Loucy (cell line): Measurements from ENCODE around the gene CAMK1D.

Source experiments
- H2AFZ ChIP-seq: fragments of 200-600 bp; sonication (generic); 2 replicates; pipeline ENCODE4 v1.6.0; 2016; ENCODE audit warnings: antibody characterized with exemption, mild to moderate bottlenecking, low read length, moderate library complexity
- H3F3A ChIP-seq: fragments of 200-600 bp; 2 replicates; pipeline ENCODE4 v1.6.0; 2016; ENCODE audit warnings: antibody characterized with exemption, low read depth, mild to moderate bottlenecking
- H3K27me3 ChIP-seq: fragments of 200-600 bp; sonication (generic); 2 replicates; pipeline ENCODE4 v1.6.1; 2014; ENCODE audit warnings: low read length, mild to moderate bottlenecking; ENCODE audit not compliant: insufficient read depth, poor library complexity, severe bottlenecking
- H3K36me3 ChIP-seq: fragments of 200-600 bp; sonication (generic); 2 replicates; pipeline ENCODE4 v1.6.1; 2016; ENCODE audit warnings: low read length; ENCODE audit not compliant: insufficient read depth
- H3K4me1 ChIP-seq: fragments of 200-600 bp; sonication (generic); 2 replicates; pipeline ENCODE4 v1.5.1; 2014; ENCODE audit warnings: low read length, mild to moderate bottlenecking; ENCODE audit not compliant: insufficient read depth, poor library complexity, severe bottlenecking
- H3K4me2 ChIP-seq: fragments of 200-600 bp; sonication (generic); 2 replicates; pipeline ENCODE4 v1.6.0; 2014; ENCODE audit warnings: antibody characterized with exemption, low read length, low read depth, mild to moderate bottlenecking; ENCODE audit not compliant: poor library complexity, severe bottlenecking
- H3K4me3 ChIP-seq: fragments of 200-600 bp; sonication (generic); 2 replicates; pipeline ENCODE4 v1.5.1; 2014; ENCODE audit warnings: low read length, mild to moderate bottlenecking, mixed read lengths; ENCODE audit not compliant: poor library complexity, severe bottlenecking
- H3K79me2 ChIP-seq: fragments of 200-600 bp; sonication (generic); 2 replicates; pipeline ENCODE4 v1.6.1; 2014; ENCODE audit warnings: low read length; ENCODE audit not compliant: insufficient read depth
- H3K9ac ChIP-seq: fragments of 200-600 bp; sonication (generic); 2 replicates; pipeline ENCODE4 v1.6.0; 2014; ENCODE audit warnings: mild to moderate bottlenecking, low read depth, low read length, moderate library complexity; ENCODE audit not compliant: poor library complexity, severe bottlenecking
- H3K9me2 ChIP-seq: fragments of 200-600 bp; sonication (generic); replicated peaks from 2 replicates; pipeline ENCODE4 v1.6.1; 2016; ENCODE audit warnings: low read depth, low read length, mixed read lengths
- H3K9me3 ChIP-seq: fragments of 200-600 bp; sonication (generic); 2 replicates; pipeline ENCODE4 v1.6.1; 2014; ENCODE audit warnings: mild to moderate bottlenecking, antibody characterized with exemption, low read length, low read depth; ENCODE audit not compliant: insufficient read depth
- H4K20me1 ChIP-seq: fragments of 200-600 bp; sonication (generic); 2 replicates; pipeline ENCODE4 v1.6.0; 2014; ENCODE audit warnings: antibody characterized with exemption, low read length, mild to moderate bottlenecking; ENCODE audit not compliant: insufficient read depth, poor library complexity, severe bottlenecking
- EZH2phosphoT487 ChIP-seq: fragments of 200-600 bp; IDR thresholded peaks from 2 replicates; pipeline ENCODE4 v1.6.1; 2018; ENCODE audit warnings: antibody characterized with exemption, mild to moderate bottlenecking, moderate library complexity, borderline replicate concordance
- TF ChIP-seq, protein P1 (sequence below): fragments of 200-600 bp; sonication (generic); conservative IDR thresholded peaks from 2 replicates; pipeline ENCODE4 v1.5.1; 2014; ENCODE audit warnings: mild to moderate bottlenecking, antibody characterized with exemption, low read length

The CAMK1D gene

GRCh38 chr10:12590675-12591659 is 241.6 kb downstream of the CAMK1D start:
- Histone ChIP-seq H2AFZ (no peak overlapping the region), H3K9me2 (no peaks in the 10 kb centered on the region), H3F3A (no peaks in the 10 kb centered on the region), H3K36me3 (peaks cover 3% of the 10 kb centered on the region; the same call in 1 of the 2 replicates), H3K4me1 (peaks cover 38% of the 10 kb centered on the region), H3K9me3 (peaks cover 3% of the 10 kb centered on the region; the same call in 1 of the 2 replicates), H3K27me3 (no peaks in the 10 kb centered on the region), H3K9ac (no peak overlapping the region), H4K20me1 (no peaks in the 10 kb centered on the region), H3K79me2 (no peaks in the 10 kb centered on the region), H3K4me2 (no peak overlapping the region), H3K4me3 (no peak overlapping the region)
- TF ChIP-seq EZH2phosphoT487 = no peak
- TF ChIP-seq, protein P1, sequence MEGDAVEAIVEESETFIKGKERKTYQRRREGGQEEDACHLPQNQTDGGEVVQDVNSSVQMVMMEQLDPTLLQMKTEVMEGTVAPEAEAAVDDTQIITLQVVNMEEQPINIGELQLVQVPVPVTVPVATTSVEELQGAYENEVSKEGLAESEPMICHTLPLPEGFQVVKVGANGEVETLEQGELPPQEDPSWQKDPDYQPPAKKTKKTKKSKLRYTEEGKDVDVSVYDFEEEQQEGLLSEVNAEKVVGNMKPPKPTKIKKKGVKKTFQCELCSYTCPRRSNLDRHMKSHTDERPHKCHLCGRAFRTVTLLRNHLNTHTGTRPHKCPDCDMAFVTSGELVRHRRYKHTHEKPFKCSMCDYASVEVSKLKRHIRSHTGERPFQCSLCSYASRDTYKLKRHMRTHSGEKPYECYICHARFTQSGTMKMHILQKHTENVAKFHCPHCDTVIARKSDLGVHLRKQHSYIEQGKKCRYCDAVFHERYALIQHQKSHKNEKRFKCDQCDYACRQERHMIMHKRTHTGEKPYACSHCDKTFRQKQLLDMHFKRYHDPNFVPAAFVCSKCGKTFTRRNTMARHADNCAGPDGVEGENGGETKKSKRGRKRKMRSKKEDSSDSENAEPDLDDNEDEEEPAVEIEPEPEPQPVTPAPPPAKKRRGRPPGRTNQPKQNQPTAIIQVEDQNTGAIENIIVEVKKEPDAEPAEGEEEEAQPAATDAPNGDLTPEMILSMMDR = no peak

DNA sequence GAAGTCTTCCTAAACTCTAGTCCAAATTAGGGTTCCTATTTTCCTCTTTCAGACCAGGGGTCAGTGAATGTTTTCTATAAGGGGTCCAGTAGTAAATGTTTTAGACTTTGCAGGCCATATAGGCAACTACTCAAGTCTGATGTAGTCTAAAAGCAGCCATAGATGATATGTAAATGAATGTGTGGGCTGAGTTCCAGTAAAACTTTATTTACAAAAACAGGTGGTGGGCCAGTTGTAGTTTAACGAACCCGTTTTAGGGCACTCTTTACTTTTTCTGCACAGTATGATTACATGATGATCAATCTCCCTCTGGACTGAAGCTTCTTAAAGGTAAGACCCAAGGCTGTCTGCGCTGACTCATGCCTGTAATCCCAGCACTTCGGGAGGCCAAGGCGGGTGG is 243.6 kb downstream of the CAMK1D start:
- Histone ChIP-seq H3K4me2 (no peak overlapping the region), H2AFZ (no peak overlapping the region), H3K9me3 (peaks cover 7% of the 10 kb centered on the region; the same call in 1 of the 2 replicates), H3F3A (no peaks in the 10 kb centered on the region), H4K20me1 (no peaks in the 10 kb centered on the region), H3K36me3 (peaks cover 3% of the 10 kb centered on the region; the same call in 1 of the 2 replicates), H3K79me2 (no peaks in the 10 kb centered on the region), H3K9me2 (no peaks in the 10 kb centered on the region), H3K9ac (no peak overlapping the region), H3K27me3 (no peaks in the 10 kb centered on the region), H3K4me1 (peaks cover 29% of the 10 kb centered on the region), H3K4me3 (no peak overlapping the region)
- TF ChIP-seq, protein P1 = no peak
- no peak for TF ChIP-seq EZH2phosphoT487

DNA sequence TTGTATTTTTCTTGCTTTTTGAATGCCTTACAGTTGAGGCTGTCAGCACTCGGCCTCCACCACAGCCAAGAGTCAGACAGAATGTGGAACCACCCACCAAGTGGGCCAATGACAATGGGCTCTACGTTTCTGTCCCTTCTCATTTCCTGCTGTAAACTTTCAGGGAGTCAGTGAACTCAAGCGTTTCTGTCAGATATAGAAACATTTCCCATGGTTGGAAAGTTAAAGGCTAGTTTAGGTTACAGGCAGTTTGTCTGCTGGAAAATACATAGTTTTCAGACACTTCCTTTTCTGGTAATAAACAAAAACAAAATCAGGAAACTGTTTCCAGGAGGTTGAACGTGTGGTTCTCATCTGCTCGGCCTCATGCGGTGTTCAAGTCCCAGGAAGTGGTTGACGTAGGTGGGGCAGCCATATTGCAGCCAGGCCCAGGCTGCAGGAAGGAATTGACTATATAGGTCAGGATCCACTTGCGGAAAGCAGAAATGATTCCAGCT is 245.1 kb downstream of the CAMK1D start:
- H3K27me3 ChIP-seq = no peaks in the 10 kb centered on the region
- H3K9ac ChIP-seq = no peak overlapping the region
- no peaks in the 10 kb centered on the region for H4K20me1 ChIP-seq
- peaks cover 3% of the 10 kb centered on the region; the same call in 1 of the 2 replicates for H3K36me3 ChIP-seq
- H3K4me2 ChIP-seq = no peak overlapping the region
- H2AFZ ChIP-seq = no peak overlapping the region
- no peaks in the 10 kb centered on the region for H3K79me2 ChIP-seq
- H3K9me3 ChIP-seq = peaks cover 7% of the 10 kb centered on the region; the same call in 1 of the 2 replicates
- H3K4me3 ChIP-seq = no peak overlapping the region
- H3F3A ChIP-seq = no peaks in the 10 kb centered on the region
- no peak for TF ChIP-seq EZH2phosphoT487
- TF ChIP-seq, protein P1 = no peak
- H3K4me1 ChIP-seq = peaks cover 17% of the 10 kb centered on the region
- no peaks in the 10 kb centered on the region for H3K9me2 ChIP-seq
